ENCODE results near the gene MIPEP. TPM values are rescaled to one million over a fixed set of nuclear protein-coding genes. Genes with fewer than 3 reads are reported as not detected.

MIPEP gene
- total and polyA plus RNA-seq, 9 of the 15 experiments (the other 6 are each of a cell fraction or from before 2014, with no cell fraction given) = 1.7 to 19.3 (median 13.1) TPM

DNA sequence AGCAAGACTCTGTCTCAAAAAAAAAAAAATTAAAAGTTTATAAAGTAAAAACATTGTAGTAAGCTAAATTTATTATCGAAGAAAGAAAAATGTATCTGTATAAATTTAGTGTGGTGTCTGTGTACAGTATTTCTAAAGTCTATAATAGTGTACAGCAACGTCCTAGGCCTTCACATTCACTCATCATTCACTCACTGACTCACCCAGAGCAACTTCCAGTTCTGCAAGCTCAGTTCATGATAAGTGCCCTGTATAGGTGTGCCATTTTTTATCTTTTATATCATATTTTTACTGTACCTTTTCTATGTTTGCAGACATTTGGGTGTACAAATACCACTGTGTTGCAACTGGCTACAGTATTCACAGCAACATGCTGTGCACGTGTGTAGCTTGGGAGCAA is 200.9 kb downstream of the MIPEP start:
- 6% methylated on average over 3 of the region's 3 CpGs for WGBS (ENCODE audit: insufficient coverage, low coverage, missing lambda C conversion rate)
- intact Hi-C loops (cut with micrococcal nuclease) (no loop called here), in situ Hi-C loops (cut with MboI) (no loop called here)
- Histone ChIP-seq H3K79me2 (ENCODE audit: control insufficient read depth, insufficient read depth, low read length) (no peaks in the 10 kb centered on the region), H3K4me3 (no peak overlapping the region), H3K9me1 (ENCODE audit: control insufficient read depth, insufficient read depth, low read length) (no peaks in the 10 kb centered on the region), H3K27ac (ENCODE audit: extremely low read depth, low read depth, low read length) (no peak overlapping the region), H3K4me1 (replicated peaks in 1 of 2; ENCODE audit: control insufficient read depth in 2 of 2, insufficient read depth in 2 of 2, low read length in 2 of 2) (no peaks in the 10 kb centered on the region), H3K9ac (ENCODE audit: insufficient read depth in 1 of 2, low read depth in 2 of 2, low read length in 2 of 2) (no peak overlapping the region), H4K20me1 (replicated peaks; ENCODE audit: control insufficient read depth, insufficient read depth, low read length) (no peaks in the 10 kb centered on the region), H3K36me3 (ENCODE audit: control insufficient read depth, insufficient read depth, low read length) (no peaks in the 10 kb centered on the region), H3K9me3 (replicated peaks; ENCODE audit: control insufficient read depth, insufficient read depth, low read depth, low read length) (no peaks in the 10 kb centered on the region), H2AFZ (ENCODE audit: low read depth, low read length) (no peak overlapping the region), H3K27me3 (ENCODE audit: control insufficient read depth in 2 of 2, insufficient read depth in 2 of 2, low read length in 2 of 2) (peaks cover 0 to 5% of the 10 kb centered on the region in 2 experiments; a peak in 1 of 5 replicates), H3K4me2 (ENCODE audit: insufficient read depth, low read length) (no peak overlapping the region)
- ATAC-seq (no peak), DNase-seq (ENCODE audit: extremely low read depth in 1 of 4, low spot score in 3 of 4) (no peak), FAIRE-seq (no peak)
- BruUV-seq (replicated peaks) = no TSS peak
- CTCF ChIA-PET (ENCODE audit: low intra/inter-chr PET ratio) = interaction anchor here (0.6 kb wide), 1 partner anchor 1013 kb away, joined by 3 read pairs; no protein-coding TSS in a partner anchor
- POLR2A ChIA-PET = interaction anchor here (1.3 kb wide), 1 partner anchor 10 kb away, joined by 3 read pairs; no protein-coding TSS in a partner anchor
- TF ChIP-seq CHD4 (IDR thresholded peaks at IDR 0.05; ENCODE audit: insufficient read depth, insufficient replicate concordance, low read depth, low read length, poor library complexity, severe bottlenecking) (no peak), TARDBP (IDR thresholded peaks at IDR 0.05) (no peak), MECOM (CRISPR knock-in tag; IDR thresholded peaks at IDR 0.05) (no peak), XRCC3 (IDR thresholded peaks at IDR 0.05) (no peak), CHCHD3 (CRISPR knock-in tag; IDR thresholded peaks at IDR 0.05) (no peak), ZBTB17 (CRISPR knock-in tag; IDR thresholded peaks at IDR 0.05) (no peak), ERF (CRISPR knock-in tag; IDR thresholded peaks at IDR 0.05) (no peak), HMG20B (CRISPR knock-in tag; IDR thresholded peaks at IDR 0.05) (no peak), ZBTB7A (IDR thresholded peaks at IDR 0.05; ENCODE audit: borderline replicate concordance, control insufficient read depth, low read depth, low read length) (no peak)
- TF ChIP-seq, protein P1, sequence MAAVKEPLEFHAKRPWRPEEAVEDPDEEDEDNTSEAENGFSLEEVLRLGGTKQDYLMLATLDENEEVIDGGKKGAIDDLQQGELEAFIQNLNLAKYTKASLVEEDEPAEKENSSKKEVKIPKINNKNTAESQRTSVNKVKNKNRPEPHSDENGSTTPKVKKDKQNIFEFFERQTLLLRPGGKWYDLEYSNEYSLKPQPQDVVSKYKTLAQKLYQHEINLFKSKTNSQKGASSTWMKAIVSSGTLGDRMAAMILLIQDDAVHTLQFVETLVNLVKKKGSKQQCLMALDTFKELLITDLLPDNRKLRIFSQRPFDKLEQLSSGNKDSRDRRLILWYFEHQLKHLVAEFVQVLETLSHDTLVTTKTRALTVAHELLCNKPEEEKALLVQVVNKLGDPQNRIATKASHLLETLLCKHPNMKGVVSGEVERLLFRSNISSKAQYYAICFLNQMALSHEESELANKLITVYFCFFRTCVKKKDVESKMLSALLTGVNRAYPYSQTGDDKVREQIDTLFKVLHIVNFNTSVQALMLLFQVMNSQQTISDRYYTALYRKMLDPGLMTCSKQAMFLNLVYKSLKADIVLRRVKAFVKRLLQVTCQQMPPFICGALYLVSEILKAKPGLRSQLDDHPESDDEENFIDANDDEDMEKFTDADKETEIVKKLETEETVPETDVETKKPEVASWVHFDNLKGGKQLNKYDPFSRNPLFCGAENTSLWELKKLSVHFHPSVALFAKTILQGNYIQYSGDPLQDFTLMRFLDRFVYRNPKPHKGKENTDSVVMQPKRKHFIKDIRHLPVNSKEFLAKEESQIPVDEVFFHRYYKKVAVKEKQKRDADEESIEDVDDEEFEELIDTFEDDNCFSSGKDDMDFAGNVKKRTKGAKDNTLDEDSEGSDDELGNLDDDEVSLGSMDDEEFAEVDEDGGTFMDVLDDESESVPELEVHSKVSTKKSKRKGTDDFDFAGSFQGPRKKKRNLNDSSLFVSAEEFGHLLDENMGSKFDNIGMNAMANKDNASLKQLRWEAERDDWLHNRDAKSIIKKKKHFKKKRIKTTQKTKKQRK (IDR thresholded peaks at IDR 0.05; ENCODE audit: borderline replicate concordance, low read depth, low read length) = no peak
- TF ChIP-seq, protein P2, sequence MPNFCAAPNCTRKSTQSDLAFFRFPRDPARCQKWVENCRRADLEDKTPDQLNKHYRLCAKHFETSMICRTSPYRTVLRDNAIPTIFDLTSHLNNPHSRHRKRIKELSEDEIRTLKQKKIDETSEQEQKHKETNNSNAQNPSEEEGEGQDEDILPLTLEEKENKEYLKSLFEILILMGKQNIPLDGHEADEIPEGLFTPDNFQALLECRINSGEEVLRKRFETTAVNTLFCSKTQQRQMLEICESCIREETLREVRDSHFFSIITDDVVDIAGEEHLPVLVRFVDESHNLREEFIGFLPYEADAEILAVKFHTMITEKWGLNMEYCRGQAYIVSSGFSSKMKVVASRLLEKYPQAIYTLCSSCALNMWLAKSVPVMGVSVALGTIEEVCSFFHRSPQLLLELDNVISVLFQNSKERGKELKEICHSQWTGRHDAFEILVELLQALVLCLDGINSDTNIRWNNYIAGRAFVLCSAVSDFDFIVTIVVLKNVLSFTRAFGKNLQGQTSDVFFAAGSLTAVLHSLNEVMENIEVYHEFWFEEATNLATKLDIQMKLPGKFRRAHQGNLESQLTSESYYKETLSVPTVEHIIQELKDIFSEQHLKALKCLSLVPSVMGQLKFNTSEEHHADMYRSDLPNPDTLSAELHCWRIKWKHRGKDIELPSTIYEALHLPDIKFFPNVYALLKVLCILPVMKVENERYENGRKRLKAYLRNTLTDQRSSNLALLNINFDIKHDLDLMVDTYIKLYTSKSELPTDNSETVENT (CRISPR knock-in tag; IDR thresholded peaks at IDR 0.05) = no peak
- TF ChIP-seq, protein P3, sequence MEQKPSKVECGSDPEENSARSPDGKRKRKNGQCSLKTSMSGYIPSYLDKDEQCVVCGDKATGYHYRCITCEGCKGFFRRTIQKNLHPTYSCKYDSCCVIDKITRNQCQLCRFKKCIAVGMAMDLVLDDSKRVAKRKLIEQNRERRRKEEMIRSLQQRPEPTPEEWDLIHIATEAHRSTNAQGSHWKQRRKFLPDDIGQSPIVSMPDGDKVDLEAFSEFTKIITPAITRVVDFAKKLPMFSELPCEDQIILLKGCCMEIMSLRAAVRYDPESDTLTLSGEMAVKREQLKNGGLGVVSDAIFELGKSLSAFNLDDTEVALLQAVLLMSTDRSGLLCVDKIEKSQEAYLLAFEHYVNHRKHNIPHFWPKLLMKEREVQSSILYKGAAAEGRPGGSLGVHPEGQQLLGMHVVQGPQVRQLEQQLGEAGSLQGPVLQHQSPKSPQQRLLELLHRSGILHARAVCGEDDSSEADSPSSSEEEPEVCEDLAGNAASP (IDR thresholded peaks at IDR 0.05) = no peak
- TF ChIP-seq, protein P4, sequence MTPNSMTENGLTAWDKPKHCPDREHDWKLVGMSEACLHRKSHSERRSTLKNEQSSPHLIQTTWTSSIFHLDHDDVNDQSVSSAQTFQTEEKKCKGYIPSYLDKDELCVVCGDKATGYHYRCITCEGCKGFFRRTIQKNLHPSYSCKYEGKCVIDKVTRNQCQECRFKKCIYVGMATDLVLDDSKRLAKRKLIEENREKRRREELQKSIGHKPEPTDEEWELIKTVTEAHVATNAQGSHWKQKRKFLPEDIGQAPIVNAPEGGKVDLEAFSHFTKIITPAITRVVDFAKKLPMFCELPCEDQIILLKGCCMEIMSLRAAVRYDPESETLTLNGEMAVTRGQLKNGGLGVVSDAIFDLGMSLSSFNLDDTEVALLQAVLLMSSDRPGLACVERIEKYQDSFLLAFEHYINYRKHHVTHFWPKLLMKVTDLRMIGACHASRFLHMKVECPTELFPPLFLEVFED (CRISPR knock-in tag; conservative IDR thresholded peaks at IDR 0.05) = no peak

All from K562 (cell line).